GM12873 (cell line): ENCODE results near the gene PLA2G4C.

Experiments used
- CTCF ChIP-seq: IDR thresholded peaks from 2 replicates; pipeline ENCODE4 v1.5.1; 2012; ENCODE audit warnings: low read depth, mild to moderate bottlenecking, moderate library complexity, low read length, control low read depth; ENCODE audit not compliant: insufficient read depth; ENCODE audit errors: missing control alignments

PLA2G4C gene

GRCh38 chr19:48111280-48111679, 663 bp upstream of the PLA2G4C start:
- no peak for TF ChIP-seq CTCF

GRCh38 chr19:48108997-48109782, 1.4 kb downstream of the PLA2G4C start:
- no peak for TF ChIP-seq CTCF

GRCh38 chr19:48103922-48104321, 6.7 kb downstream of the PLA2G4C start:
- TF ChIP-seq CTCF, result no peak

- TF ChIP-seq CTCF, result peak; percentile 76
These were observed 7.5 kb downstream of the PLA2G4C start for GRCh38 chr19:48102870-48103751.

GRCh38 chr19:48095612-48096175, 14.9 kb downstream of the PLA2G4C start:
- TF ChIP-seq CTCF, result no peak

GRCh38 chr19:48094855-48095203, 15.8 kb downstream of the PLA2G4C start:
- no peak for TF ChIP-seq CTCF

- TF ChIP-seq CTCF, result no peak
These were observed 16.3 kb downstream of the PLA2G4C start for GRCh38 chr19:48094129-48094854.
